T-helper 2 cell (primary cell): ENCODE results near the gene PDCD11.
A peak's percentile ranks its signal among the peaks of the same experiment; 100 is the strongest.

ENCODE experiments used
- DNase-seq, 5 experiments: peaks; one replicate each; pipeline versions ENCODE4 v3.0.0 to v3.0.0-alpha.2; 2012 to 2022

PDCD11 gene

GRCh38 chr10:103450201-103450695 lies 53.8 kb downstream of the PDCD11 start:
- no peak for DNase-seq

- DNase-seq: peak in 4 of 5 experiments; percentile 17 to 77 (median 40)
These were observed 54.8 kb downstream of the PDCD11 start for GRCh38 chr10:103451091-103451813.

GRCh38 chr10:103451831-103452505 lies 55.5 kb downstream of the PDCD11 start, which contains the start of gene CALHM2:
CALHM2 (minus strand) TSS chr10:103452370; CDS start chr10:103449941, 2,429 bp downstream.
- peak; percentile 28 to 70 (median 40) for DNase-seq

- DNase-seq: no peak
These were observed 56.2 kb downstream of the PDCD11 start for GRCh38 chr10:103452506-103453230.

GRCh38 chr10:103454026-103454425 lies 57.6 kb downstream of the PDCD11 start:
- no peak for DNase-seq

GRCh38 chr10:103455235-103455634 lies 58.8 kb downstream of the PDCD11 start:
- DNase-seq: no peak

GRCh38 chr10:103456074-103456660 lies 59.7 kb downstream of the PDCD11 start:
- no peak for DNase-seq

GRCh38 chr10:103457176-103457712 lies 60.8 kb downstream of the PDCD11 start:
- no peak for DNase-seq

- no peak for DNase-seq
These were observed 61.6 kb downstream of the PDCD11 start for GRCh38 chr10:103457896-103458583.

GRCh38 chr10:103458720-103459119 lies 62.3 kb downstream of the PDCD11 start, which contains the start of gene CALHM1:
CALHM1 (minus strand) TSS chr10:103458900; CDS start chr10:103458751, 149 bp downstream.
- peak in 1 of 5 experiments; percentile 36 for DNase-seq

GRCh38 chr10:103459615-103460014 lies 63.2 kb downstream of the PDCD11 start:
- DNase-seq: no peak

GRCh38 chr10:103463499-103463898 lies 67.1 kb downstream of the PDCD11 start:
- DNase-seq: no peak

GRCh38 chr10:103465411-103466179 lies 69.2 kb downstream of the PDCD11 start:
- DNase-seq: no peak

- no peak for DNase-seq
These were observed 70.3 kb downstream of the PDCD11 start for GRCh38 chr10:103466734-103467133.

- no peak for DNase-seq
These were observed 71.0 kb downstream of the PDCD11 start for GRCh38 chr10:103467406-103467805.

GRCh38 chr10:103469201-103469600 lies 72.8 kb downstream of the PDCD11 start:
- no peak for DNase-seq

- peak in 4 of 5 experiments; percentile 19 to 96 (median 60) for DNase-seq
These were observed 74.6 kb downstream of the PDCD11 start for GRCh38 chr10:103470761-103471653.

- DNase-seq: no peak
These were observed 75.6 kb downstream of the PDCD11 start for GRCh38 chr10:103472005-103472404.

GRCh38 chr10:103473261-103473671 lies 76.8 kb downstream of the PDCD11 start:
- DNase-seq: no peak

GRCh38 chr10:103474077-103474476 lies 77.7 kb downstream of the PDCD11 start:
- DNase-seq: no peak
